SK-N-SH (cell line): ENCODE results near the gene MEI4.

Experiments
- CTCF ChIP-seq: fragments of 200-600 bp; sonication (generic); IDR thresholded peaks from 2 replicates; pipeline ENCODE4 v1.6.1; 2017; ENCODE audit warnings: antibody characterized with exemption, mild to moderate bottlenecking, moderate library complexity
- EZH2phosphoT487 ChIP-seq: fragments of 200-600 bp; sonication (generic); IDR thresholded peaks from 2 replicates; pipeline ENCODE4 v1.6.1; 2017; ENCODE audit warnings: low read depth, mixed run types, mild to moderate bottlenecking, antibody characterized with exemption, moderate library complexity, borderline replicate concordance
- FOSL2 ChIP-seq: IDR thresholded peaks from 2 replicates; pipeline ENCODE4 v1.4.0; 2012; ENCODE audit warnings: low read depth, mild to moderate bottlenecking, moderate library complexity, borderline replicate concordance
- GABPA ChIP-seq: IDR thresholded peaks from 2 replicates; pipeline ENCODE4 v1.4.0; 2012; ENCODE audit warnings: low read depth, mild to moderate bottlenecking
- JUND ChIP-seq: IDR thresholded peaks from 2 replicates; pipeline ENCODE4 v1.4.0; 2012
- MEF2A ChIP-seq: IDR thresholded peaks from 2 replicates; pipeline ENCODE4 v1.4.0; 2012; ENCODE audit warnings: low read depth, borderline replicate concordance
- NRF1 ChIP-seq: IDR thresholded peaks from 2 replicates; pipeline ENCODE4 v1.6.1; 2012; ENCODE audit warnings: low read depth, mild to moderate bottlenecking, low read length
- POLR2AphosphoS5 ChIP-seq: IDR thresholded peaks from 2 replicates; pipeline ENCODE4 v1.6.1; 2012; ENCODE audit warnings: low read depth, low read length
- REST ChIP-seq: IDR thresholded peaks from 2 replicates; pipeline ENCODE4 v1.6.1; 2012; ENCODE audit warnings: mild to moderate bottlenecking, low read depth, low read length, moderate library complexity
- SMC3 ChIP-seq: IDR thresholded peaks from 2 replicates; pipeline ENCODE4 v1.6.1; 2012; ENCODE audit warnings: low read depth, low read length, improper control_type of control experiment
- YY1 ChIP-seq: IDR thresholded peaks from 2 replicates; pipeline ENCODE4 v1.4.0; 2012; ENCODE audit warnings: low read depth, mild to moderate bottlenecking
- TF ChIP-seq, protein P1 (sequence below): fragments of 150-350 bp; IDR thresholded peaks from 2 replicates; pipeline ENCODE4 v1.6.1; 2016; ENCODE audit warnings: mild to moderate bottlenecking, low read depth, low read length
- TF ChIP-seq, protein P2 (sequence below): IDR thresholded peaks from 2 replicates; pipeline ENCODE4 v1.4.0; 2012; ENCODE audit warnings: low read depth

DNA sequence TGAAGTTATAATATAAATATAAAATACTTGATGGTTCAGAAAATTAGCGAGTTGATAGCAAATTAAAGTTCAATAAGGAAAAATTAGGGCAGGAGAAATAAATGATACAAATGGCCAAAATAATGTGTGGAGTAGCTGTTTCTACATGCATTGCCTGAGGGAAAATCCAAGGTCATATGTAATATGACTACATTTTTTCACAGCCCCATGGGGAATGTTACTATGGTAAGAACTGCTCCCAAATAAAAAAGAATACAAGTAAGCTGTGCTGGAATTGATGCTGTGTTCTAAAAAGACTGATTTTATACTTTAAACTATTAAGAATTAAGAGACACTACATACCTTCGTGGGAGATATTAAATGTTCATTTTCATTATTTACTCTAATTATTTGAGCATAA lies 34.1 kb downstream of the MEI4 start:
- TF ChIP-seq EZH2phosphoT487 = no peak
- TF ChIP-seq CTCF = no peak
- TF ChIP-seq, protein P1, sequence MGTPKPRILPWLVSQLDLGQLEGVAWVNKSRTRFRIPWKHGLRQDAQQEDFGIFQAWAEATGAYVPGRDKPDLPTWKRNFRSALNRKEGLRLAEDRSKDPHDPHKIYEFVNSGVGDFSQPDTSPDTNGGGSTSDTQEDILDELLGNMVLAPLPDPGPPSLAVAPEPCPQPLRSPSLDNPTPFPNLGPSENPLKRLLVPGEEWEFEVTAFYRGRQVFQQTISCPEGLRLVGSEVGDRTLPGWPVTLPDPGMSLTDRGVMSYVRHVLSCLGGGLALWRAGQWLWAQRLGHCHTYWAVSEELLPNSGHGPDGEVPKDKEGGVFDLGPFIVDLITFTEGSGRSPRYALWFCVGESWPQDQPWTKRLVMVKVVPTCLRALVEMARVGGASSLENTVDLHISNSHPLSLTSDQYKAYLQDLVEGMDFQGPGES = no peak
- no peak for TF ChIP-seq YY1
- no peak for TF ChIP-seq JUND
- TF ChIP-seq GABPA = no peak
- TF ChIP-seq SMC3 = no peak
- no peak for TF ChIP-seq NRF1
- TF ChIP-seq REST = no peak
- TF ChIP-seq, protein P2, sequence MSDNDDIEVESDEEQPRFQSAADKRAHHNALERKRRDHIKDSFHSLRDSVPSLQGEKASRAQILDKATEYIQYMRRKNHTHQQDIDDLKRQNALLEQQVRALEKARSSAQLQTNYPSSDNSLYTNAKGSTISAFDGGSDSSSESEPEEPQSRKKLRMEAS = no peak
- TF ChIP-seq POLR2AphosphoS5 = no peak
- no peak for TF ChIP-seq FOSL2
- TF ChIP-seq MEF2A = no peak
